Measurements from ENCODE around the gene CTU2.

CTU2 gene

DNA sequence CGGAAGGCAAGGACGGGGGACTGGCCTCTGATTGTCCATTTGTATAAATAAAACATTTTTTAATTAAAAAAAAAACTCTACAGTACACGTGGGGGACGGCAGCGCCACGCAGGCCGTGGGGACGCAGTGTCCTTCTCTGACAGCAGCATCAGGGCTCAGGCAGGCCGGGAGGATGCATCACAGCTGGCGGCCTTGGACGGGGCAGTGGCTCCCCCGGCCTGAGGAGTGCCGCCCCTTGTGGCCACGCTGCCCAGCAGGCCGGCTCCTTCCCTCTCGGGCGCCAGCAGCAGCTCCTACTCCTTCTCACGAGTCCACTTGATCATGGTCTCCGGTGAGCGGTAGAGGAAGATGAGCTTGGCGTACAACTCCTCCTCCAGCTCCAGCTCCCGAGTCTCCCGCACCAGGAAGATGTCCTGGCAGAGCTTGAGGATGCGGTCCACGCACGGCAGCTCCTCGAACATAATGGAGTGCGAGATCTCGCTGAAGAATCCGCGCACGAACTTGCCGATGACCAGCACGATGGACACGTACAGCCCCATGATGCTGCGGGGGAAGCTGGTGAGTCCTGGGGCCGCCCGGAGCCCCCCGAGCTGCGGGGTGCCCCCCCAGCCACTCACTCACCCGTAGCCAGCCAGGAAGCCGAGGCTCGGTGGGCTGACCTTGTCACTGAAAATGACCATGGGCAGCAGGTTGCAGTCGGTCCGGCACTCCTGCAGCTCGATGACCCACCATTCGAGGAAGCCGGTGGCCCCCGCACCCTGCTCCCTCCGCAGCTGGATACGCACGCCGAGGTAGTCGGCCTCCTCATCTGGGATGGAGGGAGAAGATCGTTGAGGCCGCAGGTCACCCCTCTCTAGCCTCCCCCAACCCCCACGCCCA, 9.2 kb downstream of the CTU2 start:
- DNase-seq = no peak

DNA sequence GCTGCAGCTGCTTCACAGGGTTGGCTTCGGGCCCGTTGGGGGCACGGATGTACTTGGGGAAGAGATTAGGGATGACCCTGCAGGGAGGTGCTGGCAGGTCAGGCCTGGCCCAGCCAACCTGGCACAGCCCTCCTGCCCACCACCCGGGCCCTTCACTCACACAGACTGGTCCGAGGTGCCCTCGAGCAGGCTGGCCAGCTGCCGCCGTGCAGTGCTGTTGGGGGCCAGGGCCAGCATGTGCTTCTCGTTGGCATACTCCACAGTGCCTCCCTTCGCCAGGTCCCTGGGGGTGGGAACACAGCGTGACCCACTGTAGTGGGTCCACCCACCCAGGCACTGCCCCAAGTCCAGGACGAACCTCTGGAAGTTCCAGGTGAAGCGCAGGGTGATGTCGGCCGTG, 9.9 kb downstream of the CTU2 start:
- DNase-seq = no peak

DNA sequence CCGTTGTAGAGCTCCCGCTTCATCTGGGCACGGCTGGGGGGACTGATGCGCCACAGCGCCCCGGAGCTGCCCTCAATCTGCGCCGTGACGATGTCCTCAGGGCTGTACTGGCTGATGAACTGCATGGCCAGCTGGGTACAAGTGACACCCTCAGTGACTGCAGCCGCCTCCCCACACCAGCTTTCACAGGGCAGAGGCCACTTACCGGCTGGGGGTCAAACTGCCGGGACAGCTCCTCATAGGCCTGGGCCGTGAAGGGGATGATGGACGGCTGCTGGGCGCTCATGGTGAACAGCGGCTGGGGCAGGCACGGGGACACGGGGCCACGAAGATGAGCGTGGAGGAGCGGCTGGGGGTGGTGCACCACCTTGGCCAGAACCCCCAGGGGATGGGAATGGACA, 10.3 kb downstream of the CTU2 start:
- no peak for DNase-seq

DNA sequence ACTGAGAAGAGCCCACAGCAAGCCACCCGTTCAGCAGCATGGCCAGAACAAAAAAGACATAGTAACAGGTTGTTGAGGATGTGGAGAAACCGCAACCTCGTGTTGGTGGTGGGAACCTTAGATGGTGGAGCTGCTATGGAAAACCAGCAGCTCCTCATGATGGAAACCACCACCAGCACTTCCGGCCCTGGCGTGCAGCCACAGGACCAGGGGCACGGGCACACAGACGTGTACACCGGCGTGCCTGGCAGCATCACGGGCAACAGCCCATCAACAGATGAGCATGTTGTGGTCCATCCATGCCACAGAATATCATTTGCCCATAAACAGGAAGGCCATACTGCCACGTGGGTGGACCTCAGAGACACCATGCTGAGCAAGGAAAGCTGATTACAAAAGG, 11.9 kb downstream of the CTU2 start:
- DNase-seq = no peak

DNA sequence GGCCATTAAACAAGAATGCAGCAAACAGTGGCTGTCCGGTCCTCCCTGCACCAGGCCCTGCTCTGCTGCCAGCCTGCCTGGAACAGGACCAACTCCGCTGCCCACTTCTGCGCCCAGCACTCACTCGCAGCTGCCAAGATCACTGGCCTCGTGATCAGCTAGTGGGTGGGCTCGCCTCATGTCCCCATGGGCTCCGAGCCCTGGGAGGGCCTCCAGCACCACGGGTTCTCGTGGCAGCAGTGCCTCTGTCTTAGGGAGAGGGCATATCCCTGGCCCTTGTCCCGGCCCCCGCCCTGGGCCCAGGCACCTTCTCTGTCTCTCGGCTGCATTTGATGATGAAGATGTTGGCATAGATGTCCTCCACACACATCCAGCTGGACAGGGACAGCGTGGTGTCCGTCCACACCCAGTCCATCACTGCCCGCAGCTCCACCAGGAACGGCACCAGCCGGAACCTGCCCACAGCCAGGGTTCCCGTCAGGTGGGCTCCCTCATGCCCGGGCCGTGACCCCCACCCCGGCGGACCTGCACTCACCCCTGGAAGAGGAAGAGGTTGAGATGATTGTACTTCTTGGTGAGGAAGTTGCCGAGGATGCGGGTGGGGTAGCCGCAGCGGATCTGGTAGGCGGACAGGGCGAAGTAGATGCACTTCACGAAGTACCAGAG, 13.1 kb downstream of the CTU2 start:
- no peak for DNase-seq

DNA sequence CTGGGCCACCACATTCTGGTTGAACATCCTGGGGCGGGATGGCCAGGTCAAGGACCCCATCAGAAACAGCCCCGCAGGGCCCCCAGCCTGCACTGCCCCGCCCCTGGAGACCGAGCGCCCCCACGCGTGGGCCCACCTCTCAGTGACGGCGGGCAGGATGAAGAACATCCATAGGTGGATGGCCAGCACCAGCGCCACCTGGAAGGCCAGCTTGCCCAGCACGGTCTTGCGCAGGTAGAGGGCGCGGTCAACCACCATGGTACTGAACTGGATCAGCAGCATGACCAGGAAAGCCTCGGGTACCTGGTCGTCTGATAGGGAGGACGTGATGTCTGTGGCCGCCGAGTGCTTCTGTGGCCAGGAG, 13.6 kb downstream of the CTU2 start:
- DNase-seq = no peak

DNA sequence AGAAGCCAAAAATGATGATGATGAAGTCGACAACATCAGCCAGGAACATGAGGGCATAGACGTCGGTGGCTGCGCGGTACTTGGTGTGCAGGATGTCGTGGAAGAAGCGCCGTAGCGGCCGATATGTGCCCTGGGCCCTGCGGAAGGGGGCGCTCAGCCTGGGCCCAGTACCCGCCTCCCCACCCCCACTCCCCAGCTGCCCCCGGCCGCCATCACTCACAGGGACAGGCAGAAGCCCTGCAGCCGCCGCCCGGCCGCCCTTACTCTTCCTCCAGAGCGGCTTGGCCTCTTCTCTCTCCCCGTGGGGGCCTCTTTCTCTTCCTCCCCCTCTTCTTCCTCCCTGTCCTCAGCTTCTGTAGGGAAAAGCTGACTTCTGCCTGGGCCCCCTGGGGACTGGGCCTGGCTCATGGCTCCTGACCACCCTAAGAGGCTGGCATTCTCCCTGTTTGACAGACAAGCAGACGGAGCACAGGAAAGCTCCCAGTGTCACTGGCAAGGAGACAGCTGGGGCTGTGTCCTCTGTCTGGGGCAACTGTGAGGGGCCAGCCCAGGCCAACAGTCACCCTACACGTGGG, 14.2 kb downstream of the CTU2 start:
- no peak for DNase-seq

DNA sequence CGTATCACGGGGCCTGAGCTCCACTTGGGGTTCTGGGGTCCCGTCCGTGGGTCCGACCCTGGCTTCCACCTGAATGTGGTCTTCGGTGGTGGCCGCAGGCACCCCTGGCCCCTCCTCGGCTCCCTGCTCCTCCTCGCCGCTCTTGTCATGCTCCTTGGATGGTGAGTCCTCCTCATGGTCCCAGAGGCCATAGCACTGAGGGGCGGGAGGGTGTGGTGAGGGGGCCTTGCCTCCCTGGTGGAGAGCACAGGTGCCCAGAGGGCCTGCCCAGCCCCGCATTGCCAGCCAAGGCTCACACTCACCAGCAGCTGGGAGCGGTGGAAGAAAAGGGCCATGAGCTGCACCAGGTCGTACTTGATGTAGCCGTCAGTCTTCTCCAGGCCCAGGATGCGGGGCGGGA, 14.9 kb downstream of the CTU2 start:
- DNase-seq = no peak

DNA sequence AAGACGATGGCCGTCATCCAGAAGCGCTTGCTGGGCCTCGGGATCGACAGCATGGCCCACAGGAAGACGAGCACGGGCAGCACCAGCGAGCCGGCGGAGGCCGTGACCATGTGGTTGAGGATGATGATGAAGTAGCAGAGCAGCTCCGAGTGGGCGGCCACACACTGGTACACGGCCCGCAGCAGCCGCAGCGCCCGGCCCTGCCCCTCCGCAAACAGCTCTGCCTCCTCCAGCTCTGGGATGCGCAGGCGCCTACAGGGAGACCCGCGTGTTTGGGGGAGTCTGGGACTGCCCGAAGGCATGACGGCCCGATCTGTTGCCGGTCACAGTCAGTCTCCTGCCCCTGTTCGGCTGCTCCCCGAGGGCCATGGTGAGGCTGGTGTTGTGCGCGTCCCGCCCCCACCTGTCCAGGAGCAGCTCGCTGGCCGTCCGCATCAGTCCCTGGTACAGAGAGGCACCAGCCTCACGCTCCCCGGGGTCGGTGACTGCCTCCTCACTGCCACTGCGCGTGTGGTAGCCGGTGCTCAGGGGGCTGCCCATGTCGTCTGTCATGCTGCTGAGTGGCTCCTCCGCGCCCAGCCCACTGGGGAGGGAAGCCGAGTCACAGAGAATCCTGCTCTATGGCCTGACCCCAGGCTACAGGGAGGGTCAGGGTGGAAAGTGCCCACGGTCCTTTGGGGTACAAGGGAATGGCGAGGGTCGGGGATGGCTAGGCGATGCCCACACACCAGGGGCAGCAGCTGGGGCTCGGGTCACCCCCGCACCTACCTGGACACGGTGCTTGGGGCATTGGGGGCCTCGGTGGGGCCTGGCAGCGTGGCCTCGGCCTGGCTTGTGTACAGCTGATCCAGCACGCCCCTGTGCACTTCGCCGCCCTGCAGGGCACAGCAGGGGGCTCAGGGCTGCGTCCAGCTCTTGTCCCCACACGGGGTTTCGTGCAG, 15.8 kb downstream of the CTU2 start:
- no peak for DNase-seq

DNA sequence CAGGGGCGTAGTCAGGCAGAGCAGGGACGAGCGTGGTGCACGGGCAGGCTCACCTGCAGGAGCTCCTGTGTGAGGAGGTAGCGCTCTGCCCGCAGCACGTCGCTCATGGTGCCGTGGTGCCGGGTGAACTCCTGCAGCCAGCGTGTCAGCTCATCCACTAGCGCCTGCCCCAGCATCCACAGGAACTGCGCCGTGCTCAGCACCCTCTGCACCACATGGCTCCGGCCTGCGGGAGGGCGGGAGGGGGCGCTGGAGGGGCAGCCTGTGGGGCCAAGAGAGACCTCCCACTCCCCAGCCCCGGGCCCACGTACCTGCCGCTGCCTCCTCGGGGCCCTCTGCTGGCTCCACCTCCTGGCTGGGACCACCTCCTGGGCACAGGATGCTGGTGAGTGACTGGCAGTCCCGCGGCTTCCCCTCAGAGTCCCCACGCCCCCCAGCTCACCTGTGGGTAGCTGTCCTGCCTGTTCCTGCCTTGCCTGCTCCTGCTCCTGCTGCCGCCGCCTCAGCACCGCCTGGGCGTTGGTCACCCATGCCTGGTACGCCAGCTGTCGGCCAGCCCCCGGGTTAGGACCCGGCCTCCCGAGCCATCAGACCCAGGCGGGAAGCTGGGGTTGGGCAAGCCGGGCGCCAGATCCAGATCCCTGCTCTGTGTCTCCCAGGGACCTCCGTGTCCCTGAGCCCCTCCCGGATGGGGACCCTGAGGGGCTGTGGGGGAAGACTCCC, 16.6 kb downstream of the CTU2 start:
- no peak for DNase-seq

DNA sequence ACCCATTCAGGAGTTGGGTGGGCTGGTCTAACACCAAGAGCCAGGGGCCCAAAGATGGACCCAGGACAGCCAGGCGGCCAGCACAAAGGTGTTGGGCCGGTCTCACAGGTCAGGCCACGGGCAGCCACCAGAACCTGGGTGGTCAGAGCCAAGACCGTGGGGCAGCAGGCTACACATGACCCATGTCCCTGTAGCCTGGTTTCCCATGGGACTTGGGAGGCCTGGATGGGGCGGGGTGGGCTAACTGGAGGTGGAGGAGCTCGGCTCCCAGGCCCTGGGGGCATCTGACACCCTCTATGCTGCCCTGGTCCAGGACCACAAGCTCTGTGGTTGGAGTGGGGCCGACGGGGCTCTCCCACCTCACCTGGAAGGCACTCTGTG, 17.2 kb downstream of the CTU2 start:
- DNase-seq = no peak

DNA sequence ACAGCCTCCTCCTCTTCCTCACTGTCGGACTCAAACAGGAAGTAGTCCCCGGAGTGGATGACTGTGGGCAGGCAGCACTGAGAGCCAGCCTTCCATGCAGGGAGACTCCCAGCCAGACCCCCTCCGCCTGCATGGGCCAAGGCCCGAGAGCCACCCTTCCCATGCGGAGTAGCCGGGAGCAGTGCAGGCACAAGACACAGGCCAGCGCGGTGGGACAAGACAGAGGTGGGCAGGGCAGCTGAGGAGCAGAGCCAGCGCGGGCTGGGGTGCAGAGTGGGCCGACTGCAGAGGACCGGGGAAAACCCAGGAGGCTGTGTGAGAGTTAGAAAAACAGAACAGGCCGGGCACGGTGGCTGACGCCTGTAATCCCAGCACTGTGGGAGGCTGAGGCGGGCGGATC, 17.6 kb downstream of the CTU2 start:
- no peak for DNase-seq

DNA sequence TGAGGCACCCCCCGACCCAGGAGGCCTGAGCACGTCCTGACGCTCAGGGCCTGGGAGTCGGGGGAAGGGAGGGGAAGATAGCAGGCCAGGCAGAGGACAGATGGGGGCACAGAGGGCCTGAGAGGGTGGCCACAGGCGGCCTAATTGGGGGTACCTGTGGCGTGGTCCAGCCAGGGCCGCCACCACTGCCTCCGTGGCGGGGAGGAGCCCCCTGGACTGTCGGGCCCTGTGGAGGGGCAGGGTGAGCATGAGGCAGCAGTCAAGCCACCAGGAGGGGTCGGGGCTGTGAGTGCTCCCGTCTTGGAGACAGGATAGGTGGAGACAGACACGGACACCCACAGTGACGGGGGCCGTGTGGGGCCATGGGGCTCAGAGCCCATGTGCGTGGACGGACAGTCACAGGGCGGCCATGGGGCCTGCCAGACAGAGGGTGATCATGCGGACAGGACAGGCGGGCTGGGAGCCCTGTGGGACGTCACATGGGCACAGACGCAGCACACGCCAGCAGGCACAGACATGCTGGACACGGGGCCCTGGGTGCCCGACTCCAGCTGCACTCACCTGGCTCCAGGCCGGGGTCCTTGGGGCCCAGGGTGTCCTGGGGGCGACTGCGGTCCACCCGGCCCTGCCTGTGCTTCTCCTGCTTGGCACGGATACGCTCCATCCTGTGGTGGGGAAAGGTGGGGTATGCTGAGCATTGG, 18.7 kb downstream of the CTU2 start:
- DNase-seq = no peak

DNA sequence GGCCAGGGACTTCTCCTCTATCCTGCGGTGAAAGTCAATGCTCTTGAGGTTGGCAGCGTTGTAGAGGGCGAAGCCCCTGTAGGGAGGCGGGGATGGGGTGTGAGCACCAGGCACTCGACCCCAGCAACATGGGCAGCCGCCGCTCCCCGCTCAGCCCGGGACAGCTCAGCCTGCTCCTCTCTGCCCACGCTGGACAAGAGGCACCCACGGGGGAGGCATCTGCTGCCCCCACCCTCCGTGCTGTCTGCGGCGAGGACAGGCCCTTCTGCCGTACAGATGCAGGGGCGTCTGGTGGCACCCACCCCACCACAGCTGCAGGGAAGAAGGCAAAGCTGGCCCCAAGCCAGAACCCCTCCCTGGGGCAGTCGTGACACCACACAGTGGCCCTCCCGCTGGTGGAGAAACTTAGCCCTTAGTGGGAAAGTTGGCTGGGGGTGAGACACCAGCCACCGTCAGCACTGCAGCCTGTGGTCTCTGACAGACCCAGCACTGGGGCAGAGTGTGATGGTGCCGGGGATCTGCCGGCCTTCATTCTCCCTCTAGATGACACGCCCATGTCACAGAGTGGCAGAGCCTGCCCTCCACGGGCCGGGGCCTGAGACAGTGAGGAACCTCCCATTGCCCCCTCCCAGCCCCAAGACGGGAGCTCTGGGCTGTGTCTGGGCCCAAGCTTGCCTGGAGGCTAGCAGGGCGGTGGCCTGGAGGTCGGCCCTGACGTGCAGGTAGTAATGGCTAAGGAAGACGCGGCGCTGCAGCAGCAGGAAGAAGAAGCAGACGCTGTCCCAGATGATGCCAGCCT, 19.5 kb downstream of the CTU2 start:
- no peak for DNase-seq

DNA sequence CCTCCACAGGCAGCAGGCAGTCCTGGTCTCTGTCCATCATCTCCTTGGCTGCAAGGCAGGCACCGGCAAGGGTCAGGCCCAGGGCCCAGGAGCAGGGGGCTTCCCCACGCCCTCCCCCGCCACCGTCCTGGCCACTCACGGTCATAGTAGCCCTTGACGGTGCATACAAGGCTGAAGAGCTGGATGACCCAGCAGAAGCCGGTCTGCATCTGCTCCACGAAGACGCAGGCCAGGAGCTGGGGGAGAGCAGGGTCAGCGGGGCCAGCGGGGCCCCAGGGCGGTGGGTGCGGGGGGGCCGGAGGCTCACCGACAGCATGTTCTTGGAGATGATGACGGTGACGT, 20.1 kb downstream of the CTU2 start:
- DNase-seq = no peak

DNA sequence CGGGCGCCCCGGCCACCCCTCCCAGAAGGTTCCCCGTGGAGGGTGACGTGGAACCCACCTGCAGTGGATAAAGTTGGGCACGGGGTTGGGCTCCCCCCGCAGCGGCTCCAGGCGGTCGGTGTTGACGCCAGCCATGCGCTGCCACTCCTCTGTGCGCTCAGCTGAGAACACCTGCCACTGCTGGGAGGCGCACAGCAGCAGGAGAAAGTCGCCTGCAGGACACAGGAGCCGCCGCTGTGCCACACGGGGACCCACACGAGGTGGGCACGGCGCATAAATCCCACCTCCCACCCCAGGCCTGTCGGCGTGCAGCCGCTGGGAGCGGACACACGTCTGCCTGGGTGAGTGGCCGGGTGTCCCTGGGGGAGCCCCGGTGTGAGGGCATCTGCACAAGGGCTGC, 20.7 kb downstream of the CTU2 start:
- DNase-seq = no peak

DNA sequence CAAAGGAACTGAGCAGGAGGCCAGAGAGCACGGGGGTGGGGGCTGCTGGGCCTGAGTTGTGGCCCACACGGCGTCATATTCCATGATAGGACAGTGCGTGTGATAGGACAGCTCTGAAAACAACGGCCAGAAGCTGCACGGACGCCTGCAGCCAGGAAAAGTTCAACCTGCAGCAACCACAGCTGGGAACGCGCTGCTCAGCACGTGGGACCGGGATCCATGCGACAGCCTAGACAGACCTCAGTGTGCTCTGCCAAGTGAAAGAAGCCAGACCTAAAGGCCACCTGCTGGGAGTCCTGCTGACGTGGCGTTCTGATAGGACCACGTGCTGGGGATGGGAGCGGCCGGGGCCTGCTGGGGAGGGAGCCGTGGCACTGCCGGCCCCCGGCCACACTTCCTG, 21.6 kb downstream of the CTU2 start:
- DNase-seq = no peak

DNA sequence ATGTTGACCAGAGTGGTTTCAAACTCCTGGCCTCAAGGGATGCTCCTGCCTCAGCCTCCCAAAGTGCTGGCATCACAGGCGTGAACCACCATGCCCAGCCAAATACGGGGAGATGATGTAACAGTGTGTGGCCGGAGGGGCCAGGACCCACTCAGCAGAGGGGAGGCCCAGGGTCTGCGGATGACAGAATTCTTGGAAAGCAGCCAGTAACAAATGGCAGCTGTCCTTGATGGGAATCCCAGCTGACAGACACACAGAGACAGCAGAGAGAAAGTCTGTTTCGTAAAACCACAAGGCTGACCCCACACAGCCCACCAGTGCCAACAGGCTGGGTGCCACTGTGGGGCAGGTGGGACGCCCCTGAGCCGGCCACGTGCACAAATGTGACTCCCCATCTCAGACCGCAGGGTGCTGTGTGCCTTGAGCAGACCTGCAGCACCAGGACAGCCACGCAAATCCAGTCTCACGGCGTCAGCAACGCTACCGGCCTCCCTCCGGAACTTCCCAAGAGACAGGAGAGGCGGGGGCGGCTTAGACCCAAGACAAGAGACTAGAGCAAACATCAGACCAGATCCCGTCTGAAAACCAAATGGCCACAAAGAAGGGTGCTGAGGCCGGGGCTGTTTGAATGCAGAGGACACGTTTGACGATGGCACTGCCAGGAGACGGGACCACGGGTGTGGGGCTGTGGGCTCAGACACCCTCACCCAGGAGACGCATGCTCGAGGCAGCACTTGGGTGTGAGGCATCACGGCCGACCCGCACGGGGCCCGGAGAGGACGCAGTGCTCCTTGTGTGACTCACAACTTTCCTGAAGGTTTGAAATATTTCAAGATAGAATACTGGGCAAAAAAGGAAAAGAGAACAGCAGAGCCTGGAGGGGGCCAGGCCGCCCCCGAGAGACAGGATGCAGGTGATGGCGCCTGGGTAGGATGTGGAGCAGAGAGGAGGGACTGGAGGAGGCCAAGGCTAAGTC, 24.6 kb downstream of the CTU2 start:
- DNase-seq = no peak

DNA sequence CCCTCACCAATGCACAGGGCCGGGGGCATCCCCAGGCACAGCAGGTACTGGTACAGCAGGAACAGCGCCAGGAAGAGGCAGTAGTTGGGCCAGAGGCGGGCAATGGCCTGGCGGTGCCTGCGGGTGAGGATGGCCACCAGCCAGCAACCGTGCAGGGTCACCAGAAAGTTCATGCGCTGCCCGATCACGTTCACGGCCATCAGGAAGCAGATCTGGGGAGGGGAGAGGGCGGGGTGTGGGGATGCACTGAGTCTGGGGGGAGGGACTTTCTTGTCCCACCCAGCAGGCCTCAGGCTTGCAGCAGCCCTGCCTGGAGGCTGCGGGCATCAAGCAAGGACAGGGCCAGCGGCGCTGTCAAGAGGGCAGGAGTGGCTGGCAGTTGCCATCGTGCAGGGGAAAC, 25.4 kb downstream of the CTU2 start:
- no peak for DNase-seq

Data from CD4-positive, alpha-beta T cell treated with Interferon gamma for 1 hour (primary cell).